RWPE1 (cell line): Measurements from ENCODE around the gene TRIM52.

Experiments
- CTCF ChIA-PET: fragments of 350-600 bp; sonication (Branson Sonifier 250); formaldehyde crosslinking; extraction: SDS; loops from one replicate; lab custom pipeline; 2021; lab: Yijun Ruan, JAX
- POLR2A ChIA-PET: fragments of 400-600 bp; formaldehyde crosslinking; extraction: SDS; loops from one replicate; lab custom pipeline; 2020; ENCODE audit warnings: antibody characterized with exemption; ENCODE audit not compliant: low non-redundant PET; lab: Yijun Ruan, JAX
- DNase-seq: peaks from one replicate; pipeline ENCODE4 v3.0.0; 2012; ENCODE audit warnings: low spot score
- H3K27ac ChIP-seq: fragments of 450-650 bp; 2 replicates; pipeline ENCODE4 v1.5.1; 2017
- CTCF ChIP-seq: fragments of 450-650 bp; conservative IDR thresholded peaks from 2 replicates; pipeline ENCODE4 v1.5.1; 2017; ENCODE audit warnings: low read depth, mild to moderate bottlenecking

The TRIM52 gene

GRCh38 chr5:181243018-181243563 lies 17.9 kb downstream of the TRIM52 start:
- DNase-seq, result no peak
- POLR2A ChIA-PET, result interaction anchor here (1.2 to 2.3 kb wide), 3 partner anchors 14 to 38 kb away, joined by 3 to 16 read pairs (median 3); partner anchors contain the start of genes TRIM41 and TRIM7
- H3K27ac ChIP-seq, result peak overlapping the region; percentile 97
- no peak for TF ChIP-seq CTCF
- CTCF ChIA-PET, result no interaction called here

GRCh38 chr5:181242031-181242451 lies 18.9 kb downstream of the TRIM52 start:
- no peak for DNase-seq
- peak overlapping the region; percentile 97 for H3K27ac ChIP-seq
- no peak for TF ChIP-seq CTCF
- ChIA-PET POLR2A (interaction anchor here (1.2 to 2.3 kb wide), 3 partner anchors 13 to 37 kb away, joined by 3 to 16 read pairs (median 3); partner anchors contain the start of genes TRIM41 and TRIM7), CTCF (no interaction called here)

GRCh38 chr5:181241393-181241975 lies 19.5 kb downstream of the TRIM52 start:
- peak overlapping the region; percentile 97 for H3K27ac ChIP-seq
- ChIA-PET CTCF (no interaction called here), POLR2A (no interaction called here)
- TF ChIP-seq CTCF, result no peak
- DNase-seq, result peak; percentile 79

DNA sequence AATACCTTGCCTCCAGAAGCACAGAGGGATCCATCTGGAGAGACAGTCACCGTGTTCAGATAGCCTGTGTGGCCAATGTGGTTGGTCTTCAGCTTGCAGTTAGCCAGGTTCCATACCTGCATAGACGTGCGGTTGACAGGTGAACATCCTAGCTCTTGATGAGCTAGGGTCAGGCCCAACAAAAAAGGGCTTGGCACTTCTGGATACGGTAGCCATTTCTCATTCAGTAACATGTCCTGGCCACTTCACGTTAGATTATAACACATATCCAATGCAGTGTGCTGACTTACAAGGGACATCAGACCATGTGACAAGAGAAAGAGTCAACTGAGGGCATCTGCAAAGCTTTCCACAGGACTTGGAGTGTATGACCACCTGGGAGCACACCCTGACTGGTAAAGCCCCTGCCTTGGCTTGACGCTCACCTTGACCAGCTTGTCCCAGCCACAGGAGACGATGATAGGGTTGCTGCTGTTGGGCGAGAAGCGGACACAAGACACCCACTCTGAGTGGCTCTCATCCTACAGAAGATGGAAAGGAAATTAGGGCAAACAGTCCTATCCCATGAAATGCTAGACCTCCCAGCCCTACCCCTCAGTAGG lies 21.8 kb downstream of the TRIM52 start:
- no peak for DNase-seq
- peak overlapping the region; percentile 97 for H3K27ac ChIP-seq
- no peak for TF ChIP-seq CTCF
- ChIA-PET CTCF (interaction anchor here (1.0 kb wide), 1 partner anchor 17 kb away, joined by 5 read pairs; no protein-coding TSS in a partner anchor), POLR2A (no interaction called here)

DNA sequence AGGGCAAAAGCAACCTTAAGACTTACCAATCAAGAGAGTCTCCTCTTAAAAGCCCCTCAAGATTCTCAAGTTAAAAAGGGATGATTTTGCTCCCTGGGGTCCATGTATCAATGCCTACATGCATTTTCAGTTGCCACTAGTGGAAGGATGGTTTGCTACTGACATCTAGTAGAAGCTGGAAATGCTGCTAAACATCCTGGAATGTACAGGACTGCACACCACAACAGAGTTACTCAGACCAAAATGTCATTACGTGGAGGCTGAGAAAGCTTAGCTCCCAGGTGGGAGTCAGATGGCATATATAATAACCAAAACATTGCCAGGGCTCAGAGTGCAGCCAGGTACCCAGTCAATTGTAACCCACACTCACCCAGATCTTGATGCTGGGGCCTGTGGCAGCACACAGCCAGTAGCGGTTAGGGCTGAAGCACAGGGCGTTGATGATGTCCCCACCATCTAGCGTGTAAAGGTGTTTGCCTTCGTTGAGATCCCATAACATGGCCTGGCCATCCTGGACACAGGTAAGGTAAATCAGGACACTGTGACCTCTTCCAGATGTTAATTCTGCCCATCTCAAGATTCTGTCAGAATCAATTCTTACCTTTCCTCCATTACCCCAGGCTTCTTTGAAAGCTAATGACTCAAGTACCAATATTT lies 23.1 kb downstream of the TRIM52 start:
- H3K27ac ChIP-seq, result peak overlapping the region; percentile 97
- ChIA-PET CTCF (no interaction called here), POLR2A (no interaction called here)
- TF ChIP-seq CTCF, result no peak
- no peak for DNase-seq

GRCh38 chr5:181236954-181237641 lies 23.8 kb downstream of the TRIM52 start:
- DNase-seq, result no peak
- CTCF ChIA-PET, result interaction anchor here (0.7 kb wide), 1 partner anchor 52 kb away, joined by 6 read pairs; no protein-coding TSS in a partner anchor
- H3K27ac ChIP-seq, result peak overlapping the region; percentile 44
- no peak for TF ChIP-seq CTCF
- POLR2A ChIA-PET, result interaction anchor here (1.0 kb wide), 1 partner anchor 13 kb away, joined by 6 read pairs; the partner anchor contains the start of gene TRIM41
